Measurements from ENCODE around the gene IFRD2.
"Not testable (repeated sequence)": the region's sequence is repeated elsewhere in the genome, so short reads cannot be mapped to it uniquely, and the experiment has no call there.

IFRD2 gene

GRCh38 chr3:50289130-50289529, 3.1 kb downstream of the IFRD2 start:
- no peaks in the 10 kb centered on the region for H3K9me3 ChIP-seq (replicated peaks in 1 of 11)
- no peaks in the 10 kb centered on the region for H3K27me3 ChIP-seq
- H3K4me3 ChIP-seq, result no peak overlapping the region; a peak in 1 of 20 replicates
- H4K20me1 ChIP-seq, result peaks cover 0 to 62% (median 27%) of the 10 kb centered on the region in 11 experiments; a peak in 14 of 22 replicates
- H3K27ac ChIP-seq, result no peak overlapping the region
- H3K36me3 ChIP-seq, result peaks cover 45 to 61% (median 56%) of the 10 kb centered on the region in 11 experiments
- H3K9ac ChIP-seq, result no peak overlapping the region
- H3K4me1 ChIP-seq, result peaks cover 20 to 26% (median 23%) of the 10 kb centered on the region in 10 experiments
- no peak overlapping the region for H3K4me2 ChIP-seq
- TF ChIP-seq Cebpa-rat (IDR thresholded peaks at IDR 0.05), result no peak

GRCh38 chr3:50288387-50289007, 3.7 kb downstream of the IFRD2 start:
- Histone ChIP-seq H4K20me1 (peaks cover 0 to 62% (median 27%) of the 10 kb centered on the region in 11 experiments; a peak in 14 of 22 replicates), H3K4me3 (no peak overlapping the region), H3K9me3 (replicated peaks in 1 of 11) (no peaks in the 10 kb centered on the region), H3K27me3 (no peaks in the 10 kb centered on the region), H3K4me1 (peaks cover 20 to 26% (median 23%) of the 10 kb centered on the region in 10 experiments), H3K36me3 (peaks cover 45 to 61% (median 56%) of the 10 kb centered on the region in 11 experiments), H3K4me2 (no peak overlapping the region), H3K27ac (no peak overlapping the region), H3K9ac (no peak overlapping the region)
- no peak for TF ChIP-seq Cebpa-rat (IDR thresholded peaks at IDR 0.05)

- no peak for TF ChIP-seq Cebpa-rat (IDR thresholded peaks at IDR 0.05)
- Histone ChIP-seq H3K27ac (no peak overlapping the region), H3K4me2 (no peak overlapping the region)
These were observed 5.0 kb downstream of the IFRD2 start for GRCh38 chr3:50287262-50287661.

DNA sequence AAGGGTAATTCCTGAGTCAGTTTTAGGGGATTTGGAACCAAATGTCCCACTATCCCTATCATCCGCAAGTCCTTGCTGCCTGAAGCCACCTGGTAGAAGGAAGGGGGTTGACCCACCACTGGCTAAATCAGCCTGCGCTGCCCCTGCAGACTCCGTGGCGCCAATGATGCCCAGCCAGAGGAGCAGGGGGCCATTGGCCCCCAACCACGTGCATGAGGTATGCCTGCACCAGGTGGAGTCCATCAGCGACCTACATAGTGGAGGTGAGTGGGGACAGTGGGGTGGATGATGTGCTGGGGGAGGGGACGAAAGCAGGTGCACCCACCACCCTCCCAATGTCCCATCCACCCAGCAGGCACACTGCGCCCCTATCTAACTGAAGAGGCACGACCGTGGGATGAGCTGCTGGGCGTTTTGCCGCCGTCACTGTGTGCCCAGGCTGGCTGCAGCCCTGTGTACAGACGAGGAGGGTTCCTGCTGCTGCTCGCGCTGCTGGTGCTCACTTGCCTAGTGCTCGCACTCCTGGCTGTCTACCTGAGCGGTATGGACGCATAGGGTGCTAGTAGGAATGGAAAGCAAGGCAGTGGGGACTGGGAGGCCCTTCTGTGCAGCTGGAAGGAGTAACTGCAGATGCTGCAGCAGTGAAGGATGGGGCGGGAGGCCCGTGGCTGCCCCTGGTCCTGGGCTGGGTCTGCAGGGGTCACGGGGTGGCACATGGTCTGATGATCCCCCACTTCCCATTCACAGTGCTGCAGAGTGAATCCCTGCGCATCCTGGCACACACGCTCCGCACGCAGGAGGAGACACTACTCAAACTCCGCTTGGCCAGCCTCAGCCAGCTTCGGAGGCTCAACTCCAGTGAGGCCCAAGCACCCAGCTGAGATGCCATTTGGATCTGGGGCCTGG, 5.7 kb downstream of the IFRD2 start:
- no peak overlapping the region for H3K9ac ChIP-seq
- H3K4me2 ChIP-seq, result no peak overlapping the region
- peaks cover 0 to 62% (median 27%) of the 10 kb centered on the region in 11 experiments; a peak in 14 of 22 replicates for H4K20me1 ChIP-seq
- peaks cover 45 to 61% (median 56%) of the 10 kb centered on the region in 11 experiments for H3K36me3 ChIP-seq
- H3K4me3 ChIP-seq, result no peak overlapping the region
- H3K27me3 ChIP-seq, result no peaks in the 10 kb centered on the region
- H3K9me3 ChIP-seq (replicated peaks in 1 of 11), result no peaks in the 10 kb centered on the region
- peaks cover 10 to 15% (median 13%) of the 10 kb centered on the region in 10 experiments for H3K4me1 ChIP-seq
- H3K27ac ChIP-seq, result no peak overlapping the region
- TF ChIP-seq Cebpa-rat (IDR thresholded peaks at IDR 0.05), result no peak

More at GRCh38 chr3:50287262-50287661, 5.0 kb downstream of the IFRD2 start:
- H3K4me1 ChIP-seq, result peaks cover 10 to 15% (median 13%) of the 10 kb centered on the region in 10 experiments
- H3K9ac ChIP-seq, result 0 out of 22 replicates have a peak overlapping the region, but pooled peaks of 1 of the 11 experiments have one; percentile 27
- no peak overlapping the region for H3K4me3 ChIP-seq
- H3K36me3 ChIP-seq, result peaks cover 45 to 61% (median 56%) of the 10 kb centered on the region in 11 experiments
- no peaks in the 10 kb centered on the region for H3K27me3 ChIP-seq
- no peaks in the 10 kb centered on the region for H3K9me3 ChIP-seq (replicated peaks in 1 of 11)
- H4K20me1 ChIP-seq, result peaks cover 0 to 62% (median 27%) of the 10 kb centered on the region in 11 experiments; a peak in 14 of 22 replicates

GRCh38 chr3:50284121-50284520, 8.1 kb downstream of the IFRD2 start:
- H3K9me3 ChIP-seq (replicated peaks in 1 of 11); H3K4me3 ChIP-seq; H3K27me3 ChIP-seq; H3K4me1 ChIP-seq; H3K27ac ChIP-seq; H3K4me2 ChIP-seq; H3K9ac ChIP-seq: not testable (repeated sequence)
- peaks cover 30 to 44% (median 39%) of the 10 kb centered on the region in 11 experiments for H3K36me3 ChIP-seq
- peaks cover 0 to 44% (median 20%) of the 10 kb centered on the region in 11 experiments; a peak in 15 of 22 replicates for H4K20me1 ChIP-seq

GRCh38 chr3:50279255-50280016, 12.8 kb downstream of the IFRD2 start:
- no peak overlapping the region for H3K27ac ChIP-seq
- H3K4me3 ChIP-seq, result no peak overlapping the region
- no peaks in the 10 kb centered on the region for H3K36me3 ChIP-seq
- peaks cover 0 to 49% (median 26%) of the 10 kb centered on the region in 11 experiments; a peak in 14 of 22 replicates for H4K20me1 ChIP-seq
- H3K9me3 ChIP-seq (replicated peaks in 1 of 11), result no peaks in the 10 kb centered on the region
- H3K27me3 ChIP-seq, result peaks cover 48 to 55% (median 52%) of the 10 kb centered on the region in 11 experiments
- no peak overlapping the region for H3K4me2 ChIP-seq
- no peak for TF ChIP-seq Cebpa-rat (IDR thresholded peaks at IDR 0.05)
- no peak overlapping the region for H3K9ac ChIP-seq
- H3K4me1 ChIP-seq, result peaks cover 7 to 26% (median 13%) of the 10 kb centered on the region in 10 experiments; a peak in 17 of 20 replicates

DNA sequence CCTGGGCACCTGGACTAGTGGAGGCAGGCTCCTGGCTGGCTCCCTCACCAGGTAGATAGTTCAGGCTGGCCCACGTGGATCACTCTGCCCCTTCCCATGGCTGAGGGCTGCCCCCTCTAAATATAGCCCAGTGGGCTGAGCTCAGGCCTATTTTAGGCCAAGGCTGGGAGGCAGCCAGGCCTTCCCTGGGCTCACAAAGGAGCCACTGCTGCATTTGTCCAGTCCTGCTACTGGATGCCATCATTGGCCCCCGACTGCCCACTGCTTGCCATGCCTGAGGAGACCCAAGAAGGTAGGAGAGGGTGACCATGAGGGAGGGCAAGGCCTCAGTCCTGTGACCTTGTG, 13.4 kb downstream of the IFRD2 start, which contains the start of gene LSMEM2:
Gene LSMEM2 (plus strand): TSS at position 208 of the 345 bp plus-strand sequence. CDS start 27 bp downstream, at position 235.
- Histone ChIP-seq H3K4me1 (peaks cover 7 to 29% (median 17%) of the 10 kb centered on the region in 10 experiments; a peak in 18 of 20 replicates), H3K9me3 (replicated peaks in 1 of 11) (no peaks in the 10 kb centered on the region), H3K27me3 (peaks cover 54 to 60% (median 58%) of the 10 kb centered on the region in 11 experiments), H3K27ac (no peak within 1 kb of the TSS), H4K20me1 (peaks cover 0 to 55% (median 31%) of the 10 kb centered on the region in 11 experiments; a peak in 14 of 22 replicates), H3K36me3 (no peaks in the 10 kb centered on the region), H3K9ac (no peak within 1 kb of the TSS), H3K4me3 (no peak within 1 kb of the TSS), H3K4me2 (no peak within 1 kb of the TSS)
- no peak for TF ChIP-seq Cebpa-rat (IDR thresholded peaks at IDR 0.05)

DNA sequence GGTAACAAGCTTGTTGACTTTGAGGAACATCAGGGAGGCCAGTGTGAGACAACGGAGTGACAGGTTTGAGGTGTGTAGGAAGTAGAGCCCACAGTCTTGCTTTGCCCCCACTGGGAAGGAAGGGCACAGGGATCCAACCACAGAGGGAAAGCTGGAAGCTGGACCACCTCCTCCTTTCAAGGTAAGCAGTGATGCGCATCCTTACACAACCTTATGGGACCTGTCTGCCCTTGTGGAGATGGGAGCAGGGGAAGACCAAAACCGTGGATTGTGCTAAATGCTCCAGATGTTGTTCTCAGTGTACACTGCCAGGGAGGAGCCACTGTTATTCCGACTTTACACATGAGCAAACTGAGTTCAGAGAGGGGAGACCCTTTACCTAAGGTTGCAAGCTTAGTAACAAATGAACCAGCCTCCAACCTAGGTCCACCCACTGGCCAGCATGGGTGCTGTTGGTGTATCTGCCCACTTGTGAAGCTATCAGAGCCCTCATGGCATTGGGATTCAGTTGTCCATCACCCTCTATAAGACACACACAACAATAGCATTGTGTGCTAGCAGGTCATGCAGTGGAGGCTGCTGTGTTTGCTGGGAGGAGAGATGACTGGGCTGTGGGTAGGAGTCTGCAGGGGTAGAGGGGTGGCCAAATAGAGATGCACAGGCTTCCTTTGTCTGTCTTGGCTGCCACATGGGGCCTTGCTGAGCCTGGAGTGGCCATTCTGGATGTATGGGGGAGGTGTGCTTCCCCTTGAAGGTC, 13.9 kb downstream of the IFRD2 start:
- Histone ChIP-seq H3K4me1 (peaks cover 7 to 34% (median 22%) of the 10 kb centered on the region in 10 experiments; a peak in 18 of 20 replicates), H4K20me1 (peaks cover 0 to 60% (median 36%) of the 10 kb centered on the region in 11 experiments; a peak in 14 of 22 replicates), H3K4me2 (no peak overlapping the region), H3K27me3 (peaks cover 59 to 66% (median 63%) of the 10 kb centered on the region in 11 experiments), H3K27ac (no peak overlapping the region), H3K9me3 (replicated peaks in 1 of 11) (no peaks in the 10 kb centered on the region), H3K36me3 (no peaks in the 10 kb centered on the region), H3K9ac (no peak overlapping the region), H3K4me3 (no peak overlapping the region)
- no peak for TF ChIP-seq Cebpa-rat (IDR thresholded peaks at IDR 0.05)
